Liver (tissue), 3 donors: ENCODE measurements around the gene CD63.
A peak's percentile ranks its signal among the peaks of the same experiment; 100 is the strongest.

Experiments used
- GABPA ChIP-seq, 2 donors: IDR thresholded peaks in 1 of 2; conservative IDR thresholded peaks in 1 of 2; 2 replicates each; pipeline ENCODE4 v1.6.1; 2016; ENCODE audit warnings: antibody characterized with exemption in 2 of 2, mild to moderate bottlenecking in 1 of 2, moderate library complexity in 1 of 2
- JUND ChIP-seq, 2 donors: IDR thresholded peaks; 2 replicates each; pipeline ENCODE4 v1.6.1; 2016; ENCODE audit warnings: antibody characterized with exemption in 2 of 2
- RXRA ChIP-seq, 2 donors: IDR thresholded peaks; 2 replicates each; pipeline ENCODE4 v1.6.1; 2017 to 2018; ENCODE audit warnings: antibody characterized with exemption in 2 of 2, mild to moderate bottlenecking in 1 of 2
- YY1 ChIP-seq: IDR thresholded peaks from 2 replicates; pipeline ENCODE4 v1.6.1; 2016; ENCODE audit warnings: antibody characterized with exemption, mild to moderate bottlenecking
- TF ChIP-seq, protein P1 (sequence below): fragments of 150-350 bp; IDR thresholded peaks from 2 replicates; pipeline ENCODE4 v1.5.1; 2017; ENCODE audit warnings: improper control_type of control experiment, low read depth, low read length; ENCODE audit not compliant: missing input control
- TF ChIP-seq, protein P2 (sequence below): IDR thresholded peaks from 2 replicates; pipeline ENCODE4 v1.6.1; 2016; ENCODE audit warnings: antibody characterized with exemption, mild to moderate bottlenecking
- TF ChIP-seq, protein P3 (sequence below): IDR thresholded peaks from 2 replicates; pipeline ENCODE4 v1.6.1; 2016; ENCODE audit warnings: antibody characterized with exemption
- donor health status: healthy.
- donor health status: healthy.

DNA sequence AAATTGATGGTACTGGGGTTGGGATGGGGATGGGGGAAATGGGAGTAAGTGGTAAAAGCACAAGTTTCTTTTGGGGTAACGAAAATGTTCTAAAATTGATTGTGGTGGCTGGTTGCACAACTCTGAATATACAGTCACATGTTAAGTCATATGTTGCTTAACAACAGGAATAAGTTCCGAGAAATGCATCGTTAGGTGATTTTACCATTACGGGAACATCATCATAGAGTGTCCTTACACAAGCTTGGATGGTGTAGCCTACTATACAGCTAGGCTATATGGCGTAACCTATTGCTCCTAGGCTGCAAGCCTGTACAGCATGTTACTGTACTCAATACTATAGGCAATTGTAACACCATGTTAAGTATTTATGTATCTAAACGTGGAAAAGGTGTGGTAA is 52.1 kb downstream of the CD63 start:
- TF ChIP-seq, protein P1, sequence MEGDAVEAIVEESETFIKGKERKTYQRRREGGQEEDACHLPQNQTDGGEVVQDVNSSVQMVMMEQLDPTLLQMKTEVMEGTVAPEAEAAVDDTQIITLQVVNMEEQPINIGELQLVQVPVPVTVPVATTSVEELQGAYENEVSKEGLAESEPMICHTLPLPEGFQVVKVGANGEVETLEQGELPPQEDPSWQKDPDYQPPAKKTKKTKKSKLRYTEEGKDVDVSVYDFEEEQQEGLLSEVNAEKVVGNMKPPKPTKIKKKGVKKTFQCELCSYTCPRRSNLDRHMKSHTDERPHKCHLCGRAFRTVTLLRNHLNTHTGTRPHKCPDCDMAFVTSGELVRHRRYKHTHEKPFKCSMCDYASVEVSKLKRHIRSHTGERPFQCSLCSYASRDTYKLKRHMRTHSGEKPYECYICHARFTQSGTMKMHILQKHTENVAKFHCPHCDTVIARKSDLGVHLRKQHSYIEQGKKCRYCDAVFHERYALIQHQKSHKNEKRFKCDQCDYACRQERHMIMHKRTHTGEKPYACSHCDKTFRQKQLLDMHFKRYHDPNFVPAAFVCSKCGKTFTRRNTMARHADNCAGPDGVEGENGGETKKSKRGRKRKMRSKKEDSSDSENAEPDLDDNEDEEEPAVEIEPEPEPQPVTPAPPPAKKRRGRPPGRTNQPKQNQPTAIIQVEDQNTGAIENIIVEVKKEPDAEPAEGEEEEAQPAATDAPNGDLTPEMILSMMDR = no peak
- peak in 1 of 2 donors; percentile 13 for TF ChIP-seq RXRA (IDR thresholded peaks at IDR 0.05)
- TF ChIP-seq, protein P2, sequence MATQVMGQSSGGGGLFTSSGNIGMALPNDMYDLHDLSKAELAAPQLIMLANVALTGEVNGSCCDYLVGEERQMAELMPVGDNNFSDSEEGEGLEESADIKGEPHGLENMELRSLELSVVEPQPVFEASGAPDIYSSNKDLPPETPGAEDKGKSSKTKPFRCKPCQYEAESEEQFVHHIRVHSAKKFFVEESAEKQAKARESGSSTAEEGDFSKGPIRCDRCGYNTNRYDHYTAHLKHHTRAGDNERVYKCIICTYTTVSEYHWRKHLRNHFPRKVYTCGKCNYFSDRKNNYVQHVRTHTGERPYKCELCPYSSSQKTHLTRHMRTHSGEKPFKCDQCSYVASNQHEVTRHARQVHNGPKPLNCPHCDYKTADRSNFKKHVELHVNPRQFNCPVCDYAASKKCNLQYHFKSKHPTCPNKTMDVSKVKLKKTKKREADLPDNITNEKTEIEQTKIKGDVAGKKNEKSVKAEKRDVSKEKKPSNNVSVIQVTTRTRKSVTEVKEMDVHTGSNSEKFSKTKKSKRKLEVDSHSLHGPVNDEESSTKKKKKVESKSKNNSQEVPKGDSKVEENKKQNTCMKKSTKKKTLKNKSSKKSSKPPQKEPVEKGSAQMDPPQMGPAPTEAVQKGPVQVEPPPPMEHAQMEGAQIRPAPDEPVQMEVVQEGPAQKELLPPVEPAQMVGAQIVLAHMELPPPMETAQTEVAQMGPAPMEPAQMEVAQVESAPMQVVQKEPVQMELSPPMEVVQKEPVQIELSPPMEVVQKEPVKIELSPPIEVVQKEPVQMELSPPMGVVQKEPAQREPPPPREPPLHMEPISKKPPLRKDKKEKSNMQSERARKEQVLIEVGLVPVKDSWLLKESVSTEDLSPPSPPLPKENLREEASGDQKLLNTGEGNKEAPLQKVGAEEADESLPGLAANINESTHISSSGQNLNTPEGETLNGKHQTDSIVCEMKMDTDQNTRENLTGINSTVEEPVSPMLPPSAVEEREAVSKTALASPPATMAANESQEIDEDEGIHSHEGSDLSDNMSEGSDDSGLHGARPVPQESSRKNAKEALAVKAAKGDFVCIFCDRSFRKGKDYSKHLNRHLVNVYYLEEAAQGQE = no peak
- TF ChIP-seq, protein P3, sequence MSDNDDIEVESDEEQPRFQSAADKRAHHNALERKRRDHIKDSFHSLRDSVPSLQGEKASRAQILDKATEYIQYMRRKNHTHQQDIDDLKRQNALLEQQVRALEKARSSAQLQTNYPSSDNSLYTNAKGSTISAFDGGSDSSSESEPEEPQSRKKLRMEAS = no peak
- TF ChIP-seq JUND (IDR thresholded peaks at IDR 0.05) = no peak
- no peak for TF ChIP-seq GABPA (IDR thresholded peaks at IDR 0.05 in 1 of 2, conservative IDR thresholded peaks at IDR 0.05 in 1 of 2)
- TF ChIP-seq YY1 = no peak
